ENCODE results near the gene TMEM131. TPM values are rescaled to one million over a fixed set of nuclear protein-coding genes. Genes with fewer than 3 reads are reported as not detected.
"Not testable (repeated sequence)": the region's sequence is repeated elsewhere in the genome, so short reads cannot be mapped to it uniquely, and the experiment has no call there.

TMEM131 gene
- total and polyA plus RNA-seq, 10 of the 15 experiments (the other 5 are each of a cell fraction or from before 2014, with no cell fraction given): 6.0 to 48.2 (median 23.2) TPM

DNA sequence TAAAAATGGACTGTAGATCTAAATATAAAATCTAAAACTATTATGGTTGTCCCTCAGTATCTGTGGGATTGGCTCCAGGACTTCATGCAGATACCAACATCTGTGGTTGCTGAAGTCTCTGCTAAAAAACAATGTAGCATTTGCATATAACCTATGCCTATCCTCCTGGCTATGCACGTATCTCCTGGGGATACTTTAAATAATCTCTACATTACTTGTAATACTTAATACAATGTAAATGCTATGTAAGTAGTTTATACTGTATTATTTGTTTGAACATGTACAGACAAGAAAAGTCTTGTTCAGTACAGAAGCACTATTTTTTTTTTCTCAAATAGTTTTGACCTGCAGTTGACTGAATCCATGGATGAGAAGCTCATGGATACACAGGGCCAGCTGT lies 147.4 kb downstream of the TMEM131 start:
- Histone ChIP-seq H3K27me3 (replicated peaks in 1 of 2; ENCODE audit: control insufficient read depth in 2 of 2, insufficient read depth in 2 of 2, low read length in 1 of 2) (no peaks in the 10 kb centered on the region), H3K36me3 (ENCODE audit: control insufficient read depth in 2 of 2, insufficient read depth in 2 of 2, low read length in 1 of 2) (peaks cover 0 to 3% of the 10 kb centered on the region in 2 experiments; a peak in 2 of 4 replicates), H3K27ac (ENCODE audit: control insufficient read depth, insufficient read depth) (no peak overlapping the region), H3K79me2 (ENCODE audit: control insufficient read depth, insufficient read depth, low read length) (no peaks in the 10 kb centered on the region; the same call in 1 of the 2 replicates), H3K9ac (ENCODE audit: control insufficient read depth, insufficient read depth, low read length) (no peak overlapping the region), H3K4me1 (ENCODE audit: control insufficient read depth, insufficient read depth, low read length) (peaks cover 8% of the 10 kb centered on the region), H3K9me3 (replicated peaks; ENCODE audit: control insufficient read depth, insufficient read depth, low read length) (no peaks in the 10 kb centered on the region), H3K4me3 (no peak overlapping the region), H4K20me1 (ENCODE audit: control insufficient read depth, insufficient read depth) (no peaks in the 10 kb centered on the region), H3K4me2 (ENCODE audit: control insufficient read depth, insufficient read depth) (no peak overlapping the region), H2AFZ (ENCODE audit: control insufficient read depth, low read depth, low read length) (no peak overlapping the region)
- FAIRE-seq (no peak), DNase-seq (ENCODE audit: low read depth, low spot score) (no peak), ATAC-seq (no peak)
- ChIA-PET CTCF (no interaction called here), RAD21 (ENCODE audit: unreplicated experiment) (no interaction called here), POLR2A (no interaction called here), SMC1A (ENCODE audit: uncharacterized antibody, unreplicated experiment) (interaction anchor here (0.6 to 0.9 kb wide), 2 partner anchors 31 to 989 kb away, joined by 3 read pairs; no protein-coding TSS in a partner anchor)
- intact Hi-C loops (cut with micrococcal nuclease; ENCODE audit: unreplicated experiment) (no loop called here), in situ Hi-C loops (cut with MboI) (no loop called here)
- BruUV-seq (replicated peaks): no TSS peak
- WGBS (ENCODE audit: insufficient coverage, insufficient replicate concordance, low lambda C conversion rate, missing lambda C conversion rate): 92% methylated on average over 1 of the region's 1 CpG
- TF ChIP-seq BACH1 (IDR thresholded peaks at IDR 0.05; ENCODE audit: borderline replicate concordance) (no peak), HDGF (IDR thresholded peaks at IDR 0.05) (no peak), IRF3 (IDR thresholded peaks at IDR 0.05) (no peak), TARDBP (IDR thresholded peaks at IDR 0.05; ENCODE audit: borderline replicate concordance) (no peak), RAD21 (IDR thresholded peaks at IDR 0.05; ENCODE audit: insufficient read depth, low read depth, low read length) (no peak), RBBP5 (conservative IDR thresholded peaks at IDR 0.05) (no peak), PRDM15 (CRISPR knock-in tag; IDR thresholded peaks at IDR 0.05) (no peak), DPF2 (IDR thresholded peaks at IDR 0.05) (no peak), MAX (IDR thresholded peaks at IDR 0.05; ENCODE audit: low read depth, low read length) (no peak), ATF7 (IDR thresholded peaks at IDR 0.05; ENCODE audit: low read depth) (no peak)

DNA sequence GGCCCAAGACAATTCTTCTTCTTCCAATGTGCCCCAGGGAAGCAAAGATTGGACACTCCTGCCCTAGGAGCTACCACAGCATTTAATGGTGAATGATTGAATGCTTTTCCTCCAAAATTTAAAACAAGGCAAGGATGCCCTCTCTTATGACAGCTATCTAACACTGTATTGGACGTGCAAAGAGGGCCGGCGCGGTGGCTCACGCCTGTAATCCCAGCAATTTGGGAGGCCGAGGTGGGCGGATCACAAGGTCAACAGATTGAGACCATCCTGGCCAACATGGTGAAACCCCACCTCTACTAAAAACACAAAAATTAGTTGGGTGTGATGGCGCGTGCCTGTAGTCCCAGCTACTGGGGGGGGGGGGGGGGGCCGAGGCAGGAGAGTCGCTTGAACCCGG lies 149.0 kb downstream of the TMEM131 start:
- H3K4me1 ChIP-seq (ENCODE audit: control insufficient read depth, insufficient read depth, low read length); H3K27ac ChIP-seq (ENCODE audit: control insufficient read depth, insufficient read depth); H3K79me2 ChIP-seq (ENCODE audit: control insufficient read depth, insufficient read depth, low read length); in situ Hi-C loops (cut with MboI); H3K36me3 ChIP-seq (ENCODE audit: control insufficient read depth in 2 of 2, insufficient read depth in 2 of 2, low read length in 1 of 2); H3K9ac ChIP-seq (ENCODE audit: control insufficient read depth, insufficient read depth, low read length); H2AFZ ChIP-seq (ENCODE audit: control insufficient read depth, low read depth, low read length); DNase-seq (ENCODE audit: low read depth, low spot score); H3K27me3 ChIP-seq (replicated peaks in 1 of 2; ENCODE audit: control insufficient read depth in 2 of 2, insufficient read depth in 2 of 2, low read length in 1 of 2); H3K4me2 ChIP-seq (ENCODE audit: control insufficient read depth, insufficient read depth); H4K20me1 ChIP-seq (ENCODE audit: control insufficient read depth, insufficient read depth); H3K4me3 ChIP-seq; FAIRE-seq; ATAC-seq; BruUV-seq (replicated peaks); H3K9me3 ChIP-seq (replicated peaks; ENCODE audit: control insufficient read depth, insufficient read depth, low read length); intact Hi-C loops (cut with micrococcal nuclease; ENCODE audit: unreplicated experiment): not testable (repeated sequence)
- ChIA-PET CTCF (interaction anchor here (0.7 to 2.4 kb wide), 4 partner anchors 38 to 422 kb away, joined by 3 to 9 read pairs (median 3); no protein-coding TSS in a partner anchor), SMC1A (ENCODE audit: uncharacterized antibody, unreplicated experiment) (interaction anchor here (0.9 to 1.8 kb wide), 6 partner anchors 11 to 166 kb away, joined by 3 to 4 read pairs (median 4); no protein-coding TSS in a partner anchor), POLR2A (interaction anchor here (0.6 kb wide), 1 partner anchor 227 kb away, joined by 3 read pairs; no protein-coding TSS in a partner anchor), RAD21 (ENCODE audit: unreplicated experiment) (interaction anchor here (1.3 kb wide), 1 partner anchor 112 kb away, joined by 4 read pairs; no protein-coding TSS in a partner anchor)
- WGBS (ENCODE audit: insufficient coverage, insufficient replicate concordance, low lambda C conversion rate, missing lambda C conversion rate): 99% methylated on average over 7 of the region's 12 CpGs

Data from GM12878 (cell line).